Smooth muscle cell (in vitro differentiated cells): ENCODE measurements around the gene AIM2. TPM values are rescaled to one million over a fixed set of nuclear protein-coding genes. Genes with fewer than 3 reads are reported as not detected.

Experiments used
- DNase-seq: peaks from one replicate; lab custom pipeline; 2025; ENCODE audit not compliant: unreplicated experiment; lab: John Stamatoyannopoulos, UW
- H2AFZ ChIP-seq: fragments of 200-600 bp; sonication (generic); 2 replicates; pipeline ENCODE4 v1.6.0; 2016; ENCODE audit warnings: antibody characterized with exemption, low read depth, mild to moderate bottlenecking
- H3F3A ChIP-seq: fragments of 200-600 bp; sonication (generic); 2 replicates; pipeline ENCODE4 v1.6.0; 2017; ENCODE audit warnings: antibody characterized with exemption, low read depth
- H3K27ac ChIP-seq: fragments of 200-600 bp; sonication (generic); 2 replicates; pipeline ENCODE4 v1.5.1; 2016; ENCODE audit warnings: low read depth, mild to moderate bottlenecking
- H3K27me3 ChIP-seq: fragments of 200-600 bp; sonication (generic); 2 replicates; pipeline ENCODE4 v1.6.1; 2016; ENCODE audit warnings: low read depth, mild to moderate bottlenecking
- H3K36me3 ChIP-seq: fragments of 200-600 bp; sonication (generic); 2 replicates; pipeline ENCODE4 v1.5.1; 2016; ENCODE audit warnings: low read depth
- H3K4me1 ChIP-seq: fragments of 200-600 bp; sonication (generic); 2 replicates; pipeline ENCODE4 v1.5.1; 2016; ENCODE audit warnings: low read depth
- H3K4me2 ChIP-seq: fragments of 200-600 bp; sonication (generic); 2 replicates; pipeline ENCODE4 v1.6.0; 2016; ENCODE audit warnings: mild to moderate bottlenecking
- H3K4me3 ChIP-seq: fragments of 200-600 bp; sonication (generic); 2 replicates; pipeline ENCODE4 v1.5.1; 2016; ENCODE audit warnings: mild to moderate bottlenecking
- H3K79me2 ChIP-seq: fragments of 200-600 bp; sonication (generic); 2 replicates; pipeline ENCODE4 v1.6.0; 2016; ENCODE audit warnings: low read depth, mild to moderate bottlenecking
- H3K9ac ChIP-seq: fragments of 200-600 bp; sonication (generic); 2 replicates; pipeline ENCODE4 v1.6.0; 2016; ENCODE audit warnings: low read depth
- H3K9me3 ChIP-seq: fragments of 200-600 bp; sonication (generic); replicated peaks from 2 replicates; pipeline ENCODE4 v1.5.1; 2016; ENCODE audit warnings: low read depth
- H4K20me1 ChIP-seq: fragments of 200-600 bp; sonication (generic); 2 replicates; pipeline ENCODE4 v1.6.0; 2016; ENCODE audit warnings: low read depth
- WGBS: methylation state at CpG from one replicate; pipeline ENCODE4 v1.1.7; 2016; ENCODE audit warnings: low lambda C conversion rate; 5-methylcytosine and 5-hydroxymethylcytosine counted together
- polyA plus RNA-seq: library from polyadenylated mRNA; unstranded; fragments of >200 nt; fragmentation: Nextera tagmentation; extraction: Ambion mirVana; gene quantifications from 2 replicates; pipeline ENCODE4 v1.2.1, GENCODE V29; 2016
- total RNA-seq: library from RNA; depleted of rRNA; stranded (reverse); fragments of >200 nt; gene quantifications from 2 replicates; pipeline ENCODE4 v1.2.3, GENCODE V29; 2014
- TF ChIP-seq, protein P1 (sequence below): fragments of 200-600 bp; sonication (generic); IDR thresholded peaks from 2 replicates; pipeline ENCODE4 v1.5.1; 2017; ENCODE audit warnings: borderline replicate concordance, mild to moderate bottlenecking, antibody characterized with exemption; ENCODE audit not compliant: insufficient read depth, poor library complexity, severe bottlenecking

AIM2 gene
- total and polyA plus RNA-seq, 2 experiments from 2014 or later, result 0.87 to 1.2 TPM

DNA sequence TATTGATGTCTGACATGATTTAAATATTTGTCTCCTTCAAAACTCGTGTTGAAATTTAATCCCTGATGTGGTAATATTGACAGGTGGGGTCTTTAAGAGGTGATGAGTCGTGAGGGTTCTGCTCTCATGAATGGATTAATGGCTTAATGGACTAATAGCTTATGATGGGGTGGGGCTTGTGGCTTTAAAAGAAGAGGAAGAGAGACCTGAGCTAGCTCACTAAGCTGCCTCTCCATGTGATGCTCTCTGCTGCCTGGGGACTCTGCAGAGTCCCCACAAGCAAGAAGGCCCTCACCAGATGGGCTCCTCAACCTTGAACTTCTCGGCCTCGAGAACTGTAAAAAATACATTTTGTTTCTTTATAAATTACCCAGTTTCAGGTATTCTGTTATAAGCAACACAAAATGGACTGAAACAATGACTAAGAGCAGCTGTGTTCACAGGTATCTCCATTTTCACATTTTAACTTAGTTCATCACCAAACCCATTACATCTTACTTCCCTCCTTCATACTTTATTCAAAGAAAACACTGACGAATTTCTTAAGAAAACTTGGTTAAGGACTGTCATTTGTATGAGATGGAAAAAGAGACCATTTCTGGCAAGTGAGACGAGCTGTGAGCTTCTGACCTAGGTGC is 12.1 kb upstream of the AIM2 start:
- no peak overlapping the region for H3K4me2 ChIP-seq
- DNase-seq, result no peak
- H2AFZ ChIP-seq, result no peak overlapping the region
- H3K79me2 ChIP-seq, result no peaks in the 10 kb centered on the region
- H3F3A ChIP-seq, result peaks cover 9% of the 10 kb centered on the region
- H3K27me3 ChIP-seq, result no peaks in the 10 kb centered on the region
- 81% methylated on average over 6 of the region's 6 CpGs for WGBS
- H3K27ac ChIP-seq, result peak overlapping the region; percentile 49
- H3K4me1 ChIP-seq, result no peaks in the 10 kb centered on the region
- H3K9me3 ChIP-seq, result no peaks in the 10 kb centered on the region
- TF ChIP-seq, protein P1, sequence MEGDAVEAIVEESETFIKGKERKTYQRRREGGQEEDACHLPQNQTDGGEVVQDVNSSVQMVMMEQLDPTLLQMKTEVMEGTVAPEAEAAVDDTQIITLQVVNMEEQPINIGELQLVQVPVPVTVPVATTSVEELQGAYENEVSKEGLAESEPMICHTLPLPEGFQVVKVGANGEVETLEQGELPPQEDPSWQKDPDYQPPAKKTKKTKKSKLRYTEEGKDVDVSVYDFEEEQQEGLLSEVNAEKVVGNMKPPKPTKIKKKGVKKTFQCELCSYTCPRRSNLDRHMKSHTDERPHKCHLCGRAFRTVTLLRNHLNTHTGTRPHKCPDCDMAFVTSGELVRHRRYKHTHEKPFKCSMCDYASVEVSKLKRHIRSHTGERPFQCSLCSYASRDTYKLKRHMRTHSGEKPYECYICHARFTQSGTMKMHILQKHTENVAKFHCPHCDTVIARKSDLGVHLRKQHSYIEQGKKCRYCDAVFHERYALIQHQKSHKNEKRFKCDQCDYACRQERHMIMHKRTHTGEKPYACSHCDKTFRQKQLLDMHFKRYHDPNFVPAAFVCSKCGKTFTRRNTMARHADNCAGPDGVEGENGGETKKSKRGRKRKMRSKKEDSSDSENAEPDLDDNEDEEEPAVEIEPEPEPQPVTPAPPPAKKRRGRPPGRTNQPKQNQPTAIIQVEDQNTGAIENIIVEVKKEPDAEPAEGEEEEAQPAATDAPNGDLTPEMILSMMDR, result no peak
- no peak overlapping the region for H3K4me3 ChIP-seq
- H4K20me1 ChIP-seq, result no peaks in the 10 kb centered on the region
- H3K36me3 ChIP-seq, result no peaks in the 10 kb centered on the region
- H3K9ac ChIP-seq, result no peak overlapping the region

DNA sequence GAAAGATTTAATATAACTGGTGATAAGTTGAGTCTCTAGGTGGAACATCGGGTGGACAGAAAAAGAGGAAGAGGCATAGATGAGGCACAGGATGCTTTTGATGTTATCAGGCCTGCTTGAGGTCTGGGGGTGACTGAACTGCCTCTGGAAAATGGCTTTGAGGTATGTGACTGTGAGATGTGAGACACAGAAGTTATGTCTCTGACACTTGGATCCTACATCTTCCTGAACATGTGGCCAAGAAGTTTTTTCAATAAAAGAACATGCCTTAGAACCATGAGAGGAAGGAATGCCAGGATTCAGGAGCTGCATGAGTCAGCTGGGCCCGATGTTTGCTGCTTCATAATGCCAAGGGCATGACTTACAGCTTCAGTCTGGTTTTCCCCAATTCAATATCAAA is 11.5 kb upstream of the AIM2 start:
- peak overlapping the region; percentile 49 for H3K27ac ChIP-seq
- no peak overlapping the region for H3K4me3 ChIP-seq
- H3K4me1 ChIP-seq, result no peaks in the 10 kb centered on the region
- no peak overlapping the region for H3K9ac ChIP-seq
- H3F3A ChIP-seq, result peaks cover 9% of the 10 kb centered on the region
- H3K36me3 ChIP-seq, result no peaks in the 10 kb centered on the region
- H3K79me2 ChIP-seq, result no peaks in the 10 kb centered on the region
- DNase-seq, result no peak
- H3K9me3 ChIP-seq, result no peaks in the 10 kb centered on the region
- TF ChIP-seq, protein P1, result no peak
- H2AFZ ChIP-seq, result no peak overlapping the region
- WGBS, result 38% methylated on average over 2 of the region's 2 CpGs
- H3K27me3 ChIP-seq, result no peaks in the 10 kb centered on the region
- no peaks in the 10 kb centered on the region for H4K20me1 ChIP-seq
- no peak overlapping the region for H3K4me2 ChIP-seq

DNA sequence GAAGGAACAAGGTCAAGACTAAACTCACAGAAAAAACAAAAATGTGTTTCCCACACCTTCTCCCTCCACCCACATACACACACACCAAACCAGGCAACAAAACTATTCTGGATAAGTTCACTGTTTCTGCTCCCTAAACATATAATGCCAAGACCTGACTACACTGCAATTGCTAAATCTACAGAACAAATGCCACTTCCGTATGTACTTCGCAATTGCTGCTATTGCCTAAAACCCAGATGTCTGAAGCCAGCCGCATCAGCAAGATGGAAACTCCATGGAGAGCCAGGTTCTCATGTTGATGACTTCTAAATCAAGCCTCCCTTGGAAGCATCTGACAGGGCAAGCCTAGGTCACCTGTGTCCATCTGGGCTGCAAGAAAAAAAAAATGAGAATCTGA is 8.3 kb upstream of the AIM2 start:
- H3K27me3 ChIP-seq, result no peaks in the 10 kb centered on the region
- H2AFZ ChIP-seq, result no peak overlapping the region
- H3K4me1 ChIP-seq, result no peaks in the 10 kb centered on the region
- H3K9me3 ChIP-seq, result no peaks in the 10 kb centered on the region
- no peaks in the 10 kb centered on the region for H3F3A ChIP-seq
- 92% methylated on average over 3 of the region's 3 CpGs for WGBS
- H3K27ac ChIP-seq, result no peak overlapping the region
- no peak overlapping the region for H3K4me3 ChIP-seq
- no peak overlapping the region for H3K4me2 ChIP-seq
- H3K36me3 ChIP-seq, result no peaks in the 10 kb centered on the region
- TF ChIP-seq, protein P1, result no peak
- DNase-seq, result no peak
- no peaks in the 10 kb centered on the region for H3K79me2 ChIP-seq
- H4K20me1 ChIP-seq, result no peaks in the 10 kb centered on the region
- H3K9ac ChIP-seq, result no peak overlapping the region

DNA sequence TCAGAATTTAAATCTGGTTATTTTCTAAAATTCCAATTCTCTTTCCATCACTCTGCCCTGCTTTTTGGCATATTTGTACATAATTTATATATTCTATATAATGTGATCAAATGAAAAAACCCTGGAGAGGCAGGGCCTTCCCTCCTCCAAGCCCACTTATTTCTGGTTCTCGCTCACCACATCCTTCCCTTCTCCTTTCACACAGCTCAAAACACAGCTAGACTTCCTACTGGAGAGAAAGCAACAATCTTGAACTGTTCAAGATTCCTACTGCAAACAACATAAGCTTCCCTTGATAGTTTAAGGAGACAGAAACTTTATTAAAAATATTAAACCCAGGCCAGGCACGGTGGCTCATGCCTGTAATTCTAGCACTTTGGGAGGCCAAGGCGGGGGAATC is 7.6 kb upstream of the AIM2 start:
- 96% methylated on average over 3 of the region's 3 CpGs for WGBS
- H3K4me2 ChIP-seq, result no peak overlapping the region
- no peaks in the 10 kb centered on the region for H4K20me1 ChIP-seq
- no peak for DNase-seq
- H3K9ac ChIP-seq, result no peak overlapping the region
- no peaks in the 10 kb centered on the region for H3K36me3 ChIP-seq
- no peaks in the 10 kb centered on the region for H3F3A ChIP-seq
- H3K4me1 ChIP-seq, result no peaks in the 10 kb centered on the region
- H3K27ac ChIP-seq, result no peak overlapping the region
- H3K79me2 ChIP-seq, result no peaks in the 10 kb centered on the region
- H3K9me3 ChIP-seq, result no peaks in the 10 kb centered on the region
- no peak overlapping the region for H2AFZ ChIP-seq
- H3K27me3 ChIP-seq, result no peaks in the 10 kb centered on the region
- TF ChIP-seq, protein P1, result no peak
- H3K4me3 ChIP-seq, result no peak overlapping the region
